TTC549 (cell line): Measurements from ENCODE around the gene TNS1.

Experiments
- FAIRE-seq: peaks from 2 replicates; lab custom pipeline; 2012; peaks lifted over from hg19 to GRCh38; lab: Jason Lieb, UNC

The TNS1 gene

DNA sequence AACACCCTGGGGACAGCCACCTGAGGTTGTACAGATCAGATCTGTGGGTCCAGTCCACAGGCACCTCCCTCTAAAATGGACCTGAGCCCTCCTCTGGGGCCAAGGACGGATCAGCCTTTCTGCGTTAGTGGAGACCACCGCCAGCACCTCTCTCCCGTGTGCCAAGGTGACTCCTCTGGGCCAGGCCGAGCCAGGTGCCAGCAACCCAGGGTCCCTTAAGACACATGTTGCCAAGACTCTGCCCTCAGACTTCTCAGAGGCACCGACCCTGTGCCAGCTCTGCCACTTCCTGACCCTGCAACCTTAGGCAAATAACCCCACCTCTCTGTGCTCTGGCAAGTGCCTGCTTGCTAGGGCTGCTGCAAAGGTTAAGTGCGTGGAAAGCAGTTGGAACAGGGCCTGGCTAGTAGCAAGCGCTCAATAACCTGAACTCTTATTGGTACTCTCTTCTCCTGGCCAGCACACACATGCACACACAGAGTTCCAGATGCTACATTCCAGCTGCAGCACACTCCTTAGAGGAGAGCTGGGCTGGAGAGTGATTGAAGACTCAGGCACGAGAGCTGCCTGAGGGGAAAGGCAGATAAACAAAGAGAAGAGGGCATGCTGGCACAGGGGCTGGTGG lies 105.6 kb downstream of the TNS1 start:
- no peak for FAIRE-seq

- FAIRE-seq, result no peak
Observed at GRCh38 chr2:217895070-217895635, 107.6 kb downstream of the TNS1 start.

DNA sequence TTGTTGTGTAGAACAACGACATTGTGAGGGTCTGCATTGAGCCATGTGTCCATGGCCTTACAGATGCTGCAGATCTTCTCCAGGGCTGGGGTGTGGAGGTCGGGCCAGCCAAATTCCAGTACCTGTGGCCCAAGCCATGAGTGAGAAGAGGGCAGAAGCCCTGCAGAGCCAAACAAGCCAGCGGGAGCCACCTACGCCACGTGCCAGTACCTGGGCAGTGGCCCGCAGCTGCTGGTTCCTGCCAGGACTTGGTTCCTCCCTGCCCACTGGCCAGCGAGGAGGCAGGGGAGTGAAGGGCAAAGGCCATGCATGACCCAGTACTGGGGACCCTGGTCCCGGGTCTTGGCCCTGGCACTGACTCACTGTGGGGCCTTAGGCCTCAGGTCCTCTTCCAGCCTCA lies 109.4 kb downstream of the TNS1 start:
- FAIRE-seq, result no peak

- no peak for FAIRE-seq
Observed at GRCh38 chr2:217892560-217892959, 110.2 kb downstream of the TNS1 start.

DNA sequence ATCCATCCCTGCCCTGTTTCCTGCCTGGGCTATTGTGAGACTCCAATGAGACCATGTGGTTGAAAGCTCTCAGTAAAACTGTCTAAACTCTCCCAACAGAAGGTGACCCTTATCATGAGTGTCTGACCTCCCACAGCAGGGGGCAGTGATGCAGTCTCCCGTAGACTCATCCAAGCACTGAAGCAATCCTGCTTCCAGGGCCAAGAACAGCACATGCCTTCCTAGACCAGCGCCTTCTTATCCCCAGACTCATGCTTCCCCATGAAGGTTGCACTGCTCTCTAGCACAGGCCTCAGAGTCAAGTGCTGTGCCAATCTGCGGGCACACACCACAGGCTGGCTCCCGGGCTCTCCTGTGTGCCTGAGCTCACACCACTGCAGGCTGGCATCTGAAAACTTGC lies 112.3 kb downstream of the TNS1 start:
- FAIRE-seq, result no peak

- FAIRE-seq, result no peak
Observed at GRCh38 chr2:217889656-217890055, 113.1 kb downstream of the TNS1 start.

GRCh38 chr2:217887841-217888701 lies 114.7 kb downstream of the TNS1 start:
- no peak for FAIRE-seq

GRCh38 chr2:217886720-217887309 lies 116.0 kb downstream of the TNS1 start:
- no peak for FAIRE-seq

- FAIRE-seq, result no peak
Observed at GRCh38 chr2:217886091-217886490, 116.7 kb downstream of the TNS1 start.

DNA sequence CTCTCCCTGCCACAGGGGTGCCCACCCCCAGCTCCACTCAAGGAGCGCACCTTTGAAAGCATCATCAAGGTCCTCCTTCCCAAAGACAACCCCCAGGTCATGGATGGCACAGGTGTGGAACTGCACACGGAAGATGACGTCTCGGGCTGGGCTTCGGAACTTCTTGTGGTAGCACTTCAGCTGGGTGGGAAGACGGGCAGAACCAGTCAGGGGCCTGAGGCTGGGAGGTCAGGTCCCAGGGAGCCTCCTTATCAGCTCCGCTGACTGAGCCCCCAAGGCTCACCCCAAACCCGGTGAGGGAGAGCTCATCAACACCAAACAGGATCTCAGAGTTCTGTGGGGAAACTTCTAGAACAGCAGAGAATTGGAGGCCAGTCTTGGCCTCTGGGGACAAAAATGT lies 117.8 kb downstream of the TNS1 start:
- no peak for FAIRE-seq

- no peak for FAIRE-seq
Observed at GRCh38 chr2:217880891-217881290, 121.9 kb downstream of the TNS1 start.

DNA sequence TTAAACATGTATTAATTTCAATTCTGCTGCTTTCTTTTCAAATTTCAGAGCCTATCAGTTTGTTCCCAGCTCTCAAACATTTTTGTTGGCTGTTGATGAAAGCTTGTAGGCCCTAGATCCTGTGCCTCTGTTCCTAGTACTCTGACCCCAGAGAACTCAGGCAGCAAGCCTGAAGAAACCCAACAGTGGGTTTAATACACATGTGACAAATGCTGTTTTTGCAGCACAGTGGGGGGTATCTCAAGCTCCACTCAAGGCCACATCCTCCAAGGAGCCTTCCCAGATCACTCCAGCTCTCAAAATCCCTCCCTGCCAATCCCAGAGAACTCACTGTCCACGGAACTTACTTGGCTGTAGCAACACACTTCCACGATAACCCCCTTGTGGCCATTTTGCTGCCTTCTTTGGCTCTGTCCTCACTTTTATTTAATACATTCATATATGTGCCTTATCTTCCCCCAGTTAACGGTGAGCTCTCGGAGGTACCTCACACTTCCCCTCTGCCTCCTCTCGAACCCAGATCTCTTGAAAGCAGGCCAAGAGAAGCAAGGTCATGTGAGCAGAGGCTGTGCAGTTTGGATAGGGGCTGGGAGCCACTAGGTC lies 122.4 kb downstream of the TNS1 start:
- no peak for FAIRE-seq

DNA sequence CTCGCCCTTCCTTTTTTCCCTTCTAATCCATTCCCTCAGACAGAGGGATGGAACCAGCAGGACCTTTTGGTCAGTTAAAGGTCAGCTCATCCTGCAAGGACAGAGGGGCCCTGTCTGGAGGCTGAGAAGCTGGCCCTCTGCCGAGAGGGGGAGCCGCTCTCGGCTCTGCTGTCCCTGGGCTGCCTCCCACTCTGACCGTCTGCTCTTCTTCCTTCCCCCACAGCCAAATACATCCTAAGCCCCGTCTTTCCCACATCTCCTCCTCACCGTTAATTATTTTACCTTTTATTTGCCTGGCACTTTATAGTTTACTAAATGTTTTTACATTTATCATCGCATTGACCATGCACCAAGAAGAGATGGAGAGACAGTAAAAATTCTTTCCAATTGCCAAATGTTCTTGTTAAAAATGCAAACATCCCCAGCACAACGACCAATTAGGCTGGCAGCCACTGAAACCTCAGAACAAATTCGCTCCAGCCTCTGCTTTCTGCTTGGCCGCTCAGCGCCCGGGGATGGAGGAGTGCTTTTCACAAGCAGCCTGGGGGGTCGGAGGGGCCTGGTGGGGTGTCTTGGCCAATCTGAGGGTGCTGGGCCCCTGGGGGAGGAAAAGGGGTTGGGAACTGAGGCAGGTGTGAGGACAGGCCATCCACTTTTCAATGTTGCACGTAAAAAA lies 123.7 kb downstream of the TNS1 start:
- no peak for FAIRE-seq

- no peak for FAIRE-seq
Observed at GRCh38 chr2:217877866-217878265, 124.9 kb downstream of the TNS1 start.

DNA sequence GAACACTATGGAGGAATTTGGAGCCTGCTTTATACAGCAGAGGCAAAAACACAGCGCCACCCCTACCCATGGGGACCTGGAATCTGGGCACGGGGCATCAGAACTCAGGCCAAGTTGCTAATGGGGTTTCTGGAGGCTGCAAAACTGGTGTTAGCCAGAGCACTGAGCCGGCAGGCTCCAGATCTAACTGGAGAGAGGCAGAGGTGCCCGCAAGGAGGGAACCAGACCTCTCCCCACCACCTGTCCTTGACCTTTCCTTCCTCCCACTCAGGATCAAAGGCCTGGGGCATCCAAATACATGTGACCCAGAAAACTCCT lies 126.6 kb downstream of the TNS1 start:
- no peak for FAIRE-seq

DNA sequence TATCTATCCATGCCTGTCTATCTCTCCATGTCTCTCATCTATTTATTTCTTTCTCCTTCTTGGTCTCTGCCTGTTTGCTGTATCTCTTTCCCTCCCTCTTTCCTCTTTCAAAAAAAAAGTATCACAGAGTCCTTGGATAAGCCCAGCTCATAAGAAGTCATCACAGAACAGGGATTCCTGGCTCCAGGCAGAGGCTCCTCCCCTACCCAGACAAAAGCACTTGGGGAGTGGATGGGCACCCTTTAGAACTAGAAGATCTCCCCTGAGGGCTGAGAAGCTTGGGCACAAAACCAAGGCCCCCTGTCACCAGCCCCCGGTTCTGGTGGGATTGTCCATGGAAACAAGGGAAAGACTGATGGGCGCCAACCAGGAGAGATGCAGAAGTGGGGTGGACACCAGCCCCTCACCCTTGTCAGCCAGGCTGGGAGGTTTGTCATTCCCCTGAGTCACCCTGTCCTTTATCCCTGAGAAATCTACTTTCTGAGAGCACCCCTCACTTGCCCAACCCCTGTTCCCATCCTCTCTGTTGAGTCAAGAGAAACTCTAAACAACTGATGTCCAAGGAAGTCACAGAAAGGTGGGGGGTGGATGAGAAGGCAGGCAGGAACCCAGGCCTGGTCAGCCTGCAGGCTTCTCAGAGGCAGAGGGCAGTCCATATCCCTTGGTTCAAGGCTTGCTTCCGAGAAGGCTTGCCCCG lies 127.1 kb downstream of the TNS1 start:
- FAIRE-seq, result no peak

DNA sequence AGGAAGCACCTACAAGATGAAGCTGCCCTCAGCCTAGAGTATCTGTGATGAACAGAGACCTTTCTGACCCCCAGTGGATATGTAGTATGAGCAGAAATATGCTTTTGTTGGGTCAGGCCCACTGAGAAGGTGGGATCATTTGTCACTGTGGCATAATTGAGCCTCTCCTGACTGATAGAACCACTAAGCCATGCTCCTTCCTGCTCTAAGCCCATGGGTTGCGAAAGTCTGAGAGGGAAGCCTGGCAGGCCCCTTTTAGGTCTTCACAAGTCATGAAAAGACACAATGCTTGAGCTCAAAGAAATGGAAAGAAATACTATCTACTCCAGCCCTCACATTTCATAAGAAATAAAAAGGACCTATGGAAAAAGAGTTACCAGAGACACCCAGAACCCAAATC lies 127.7 kb downstream of the TNS1 start:
- no peak for FAIRE-seq

DNA sequence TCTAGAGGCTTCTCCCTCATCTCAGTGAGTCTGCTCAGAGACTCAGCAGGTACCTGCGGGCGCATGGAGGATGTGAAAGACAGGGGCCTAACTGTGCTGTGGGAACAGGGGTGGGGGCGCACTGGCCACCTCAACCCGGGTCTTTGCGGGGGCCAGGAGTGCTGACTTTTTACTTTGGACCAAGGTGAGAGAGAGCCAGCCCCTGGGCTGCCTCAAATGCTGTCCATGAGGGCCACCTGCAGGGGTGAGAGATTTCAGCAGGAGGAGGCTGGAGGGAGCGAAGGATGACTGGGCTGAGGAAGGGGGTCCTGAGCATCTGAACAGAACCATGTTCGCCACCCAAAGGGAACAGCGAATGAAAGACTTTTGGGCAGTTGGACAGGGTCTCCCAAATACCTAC lies 129.4 kb downstream of the TNS1 start:
- FAIRE-seq, result no peak

- no peak for FAIRE-seq
Observed at GRCh38 chr2:217872319-217872718, 130.5 kb downstream of the TNS1 start.

GRCh38 chr2:217870528-217871011 lies 132.2 kb downstream of the TNS1 start:
- no peak for FAIRE-seq

DNA sequence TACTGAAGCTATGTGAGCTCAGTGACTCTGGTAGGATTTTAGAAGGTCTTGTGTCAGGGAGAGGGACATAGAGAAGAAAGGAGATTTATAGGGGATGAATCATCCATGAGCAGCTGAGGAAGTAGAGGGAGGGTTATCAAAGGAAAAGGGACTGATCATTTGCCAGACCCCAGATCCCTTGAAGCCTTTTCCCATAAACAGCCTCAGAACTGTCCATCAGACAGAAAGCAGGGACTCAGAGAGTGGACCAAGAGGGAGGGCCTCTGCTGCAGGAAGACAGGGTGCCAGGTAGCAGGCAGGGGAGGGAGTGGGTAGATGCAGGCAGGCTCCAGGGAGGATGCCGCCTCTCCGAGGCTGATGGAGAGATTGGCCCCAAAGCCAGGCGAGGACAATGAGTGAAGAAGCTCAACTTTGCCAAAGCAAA lies 133.9 kb downstream of the TNS1 start:
- no peak for FAIRE-seq
